Stimulated activated CD4-positive, alpha-beta T cell treated with anti-CD3 and anti-CD28 coated beads, TNF-alpha, amount 100 ng/mL, for 48 hours (primary cell): ENCODE measurements around the gene NPL.

Source experiments
- DNase-seq, 3 donors: peaks; one replicate each; pipeline ENCODE4 v3.0.0-alpha.2; 2020; ENCODE audit warnings: low read depth in 3 of 3

NPL gene

GRCh38 chr1:182867861-182868260 is 78.3 kb downstream of the NPL start:
- DNase-seq, result no peak

GRCh38 chr1:182869241-182869666 is 79.7 kb downstream of the NPL start:
- DNase-seq, result no peak

GRCh38 chr1:182872881-182873280 is 83.3 kb downstream of the NPL start:
- no peak for DNase-seq

GRCh38 chr1:182875889-182876288 is 86.3 kb downstream of the NPL start:
- DNase-seq, result no peak

- no peak for DNase-seq
Measured at GRCh38 chr1:182877331-182877730, 87.8 kb downstream of the NPL start.

GRCh38 chr1:182877842-182878241 is 88.3 kb downstream of the NPL start:
- no peak for DNase-seq
